IMR-90 (cell line): ENCODE results near the gene TBC1D17. TPM values are rescaled to one million over a fixed set of nuclear protein-coding genes. Genes with fewer than 3 reads are reported as not detected.

Experiments
- ATAC-seq: fragments of 200-7000 bp; cut with Tn5 transposase; 2 replicates; pipeline ENCODE4 v1.9.1; 2020; ENCODE audit warnings: low read depth, mild to moderate bottlenecking, moderate library complexity
- BruUV-seq: library from RNA; stranded (reverse); fragments of 400-500 nt; replicated peaks from 2 replicates; lab custom pipeline; 2021; lab: Mats Ljungman, UMichigan
- CTCF ChIA-PET: fragments of 300-600 bp; formaldehyde crosslinking; extraction: SDS; loops from one replicate; lab custom pipeline; 2021; ENCODE audit warnings: antibody characterized with exemption; lab: Yijun Ruan, JAX
- POLR2A ChIA-PET: fragments of 300-600 bp; sonication (Branson Sonifier 250); formaldehyde crosslinking; loops from one replicate; lab custom pipeline; 2022; ENCODE audit warnings: antibody characterized with exemption; ENCODE audit not compliant: unreplicated experiment; lab: Charles Lee
- DNase-seq: peaks from one replicate; pipeline ENCODE4 v3.0.0; 2013
- H2AFZ ChIP-seq: replicated peaks from 2 replicates; pipeline ENCODE3; 2013; ENCODE audit warnings: low read length, mild to moderate bottlenecking; ENCODE audit not compliant: poor library complexity
- H2AK5ac ChIP-seq: 2 replicates; pipeline ENCODE4 v1.6.1; 2013; ENCODE audit warnings: low read depth, low read length, inconsistent platforms
- H2AK9ac ChIP-seq: replicated peaks from 2 replicates; pipeline ENCODE3; 2013; ENCODE audit warnings: mild to moderate bottlenecking, low read depth, low read length, moderate library complexity; ENCODE audit not compliant: poor library complexity
- H2BK120ac ChIP-seq: 2 replicates; pipeline ENCODE4 v1.6.1; 2013; ENCODE audit warnings: low read depth, low read length, inconsistent platforms
- H2BK15ac ChIP-seq: 3 replicates; pipeline ENCODE4 v1.6.1; 2013; ENCODE audit warnings: low read depth, low read length, inconsistent platforms
- H2BK20ac ChIP-seq: 2 replicates; pipeline ENCODE4 v1.6.1; 2013; ENCODE audit warnings: low read depth, mild to moderate bottlenecking, inconsistent platforms, low read length, moderate library complexity
- H2BK5ac ChIP-seq: 2 replicates; pipeline ENCODE4 v1.6.1; 2013; ENCODE audit warnings: mild to moderate bottlenecking, low read depth, low read length, inconsistent platforms; ENCODE audit not compliant: poor library complexity, severe bottlenecking
- H3K14ac ChIP-seq: replicated peaks from 2 replicates; pipeline ENCODE4 v1.6.1; 2013; ENCODE audit warnings: low read depth, low read length, inconsistent platforms
- H3K18ac ChIP-seq: 2 replicates; pipeline ENCODE4 v1.6.1; 2013; ENCODE audit warnings: low read depth, low read length, control low read depth
- H3K23ac ChIP-seq: 2 replicates; pipeline ENCODE4 v1.6.1; 2013; ENCODE audit warnings: low read depth, low read length, inconsistent platforms
- H3K27ac ChIP-seq: 2 replicates; pipeline ENCODE4 v1.5.1; 2013; ENCODE audit warnings: mild to moderate bottlenecking, control low read depth, low read length; ENCODE audit not compliant: insufficient read depth
- H3K27me3 ChIP-seq: 2 replicates; pipeline ENCODE4 v1.6.1; 2013; ENCODE audit warnings: low read length; ENCODE audit not compliant: control insufficient read depth, insufficient read depth
- H3K36me3 ChIP-seq: 2 replicates; pipeline ENCODE4 v1.6.1; 2013; ENCODE audit warnings: low read length, mixed read lengths; ENCODE audit not compliant: control insufficient read depth, insufficient read depth
- H3K4ac ChIP-seq: 2 replicates; pipeline ENCODE4 v1.6.1; 2013; ENCODE audit warnings: low read depth, low read length, inconsistent platforms
- H3K4me1 ChIP-seq: 2 replicates; pipeline ENCODE4 v1.6.1; 2013; ENCODE audit warnings: low read length, mixed read lengths; ENCODE audit not compliant: control insufficient read depth, insufficient read depth
- H3K4me2 ChIP-seq: 2 replicates; pipeline ENCODE4 v1.6.1; 2013; ENCODE audit warnings: low read depth, mild to moderate bottlenecking, control low read depth, low read length, moderate library complexity
- H3K4me3 ChIP-seq: 2 replicates; pipeline ENCODE4 v1.5.1; 2013; ENCODE audit warnings: low read depth, mild to moderate bottlenecking, control low read depth, low read length, moderate library complexity; ENCODE audit not compliant: insufficient read depth
- H3K56ac ChIP-seq: 2 replicates; pipeline ENCODE4 v1.6.1; 2013; ENCODE audit warnings: low read length, inconsistent platforms; ENCODE audit not compliant: insufficient read depth; ENCODE audit errors: extremely low read depth
- H3K79me1 ChIP-seq, 2 experiments: 2 replicates each; pipeline ENCODE4 v1.6.1; 2013; ENCODE audit warnings: low read length in 2 of 2, inconsistent platforms in 1 of 2, low read depth in 1 of 2
- H3K9ac ChIP-seq: 2 replicates; pipeline ENCODE4 v1.6.1; 2013; ENCODE audit warnings: low read depth, low read length, control low read depth
- H3K9me1 ChIP-seq: 2 replicates; pipeline ENCODE4 v1.6.1; 2013; ENCODE audit warnings: low read length, inconsistent platforms; ENCODE audit not compliant: insufficient read depth
- H3K9me3 ChIP-seq: 2 replicates; pipeline ENCODE4 v1.6.1; 2013; ENCODE audit warnings: low read length; ENCODE audit not compliant: control insufficient read depth, insufficient read depth
- H4K20me1 ChIP-seq: 2 replicates; pipeline ENCODE4 v1.6.1; 2013; ENCODE audit warnings: low read length, inconsistent platforms; ENCODE audit not compliant: insufficient read depth
- H4K5ac ChIP-seq: 2 replicates; pipeline ENCODE4 v1.6.1; 2013; ENCODE audit warnings: mild to moderate bottlenecking, low read depth, low read length, control low read depth
- H4K8ac ChIP-seq, 2 experiments: 2 replicates each; pipeline ENCODE4 v1.6.1; 2013; ENCODE audit warnings: low read depth in 2 of 2, low read length in 2 of 2, control low read depth in 1 of 2, inconsistent platforms in 1 of 2
- H4K91ac ChIP-seq: 2 replicates; pipeline ENCODE4 v1.6.1; 2013; ENCODE audit warnings: low read depth, low read length, inconsistent platforms; ENCODE audit not compliant: insufficient read depth
- BHLHE40 ChIP-seq: fragments of 150-350 bp; IDR thresholded peaks from 2 replicates; pipeline ENCODE4 v1.6.1; 2016; ENCODE audit warnings: mild to moderate bottlenecking, low read depth, low read length
- CEBPB ChIP-seq: IDR thresholded peaks from 2 replicates; pipeline ENCODE4 v1.6.1; 2012; ENCODE audit warnings: low read depth, low read length, improper control_type of control experiment
- CHD1 ChIP-seq: IDR thresholded peaks from 2 replicates; pipeline ENCODE4 v1.6.1; 2012; ENCODE audit warnings: low read depth, low read length, improper control_type of control experiment
- ELK1 ChIP-seq: fragments of 150-350 bp; IDR thresholded peaks from 2 replicates; pipeline ENCODE4 v1.6.1; 2016; ENCODE audit warnings: low read depth, mild to moderate bottlenecking, low read length, moderate library complexity, borderline replicate concordance
- FOS ChIP-seq: fragments of 150-350 bp; IDR thresholded peaks from 2 replicates; pipeline ENCODE4 v1.6.1; 2016; ENCODE audit warnings: low read depth, low read length
- MAFK ChIP-seq: IDR thresholded peaks from 2 replicates; pipeline ENCODE4 v1.6.1; 2012; ENCODE audit warnings: low read depth, low read length, improper control_type of control experiment
- MAZ ChIP-seq: IDR thresholded peaks from 2 replicates; pipeline ENCODE4 v1.6.1; 2012; ENCODE audit warnings: low read depth, mild to moderate bottlenecking, low read length, improper control_type of control experiment, moderate library complexity, borderline replicate concordance
- MXI1 ChIP-seq: IDR thresholded peaks from 2 replicates; pipeline ENCODE4 v1.6.1; 2012; ENCODE audit warnings: low read depth, mild to moderate bottlenecking, low read length, moderate library complexity, borderline replicate concordance
- POLR2A ChIP-seq: IDR thresholded peaks from 2 replicates; pipeline ENCODE4 v1.6.1; 2012; ENCODE audit warnings: mild to moderate bottlenecking, low read depth, low read length
- RAD21 ChIP-seq: IDR thresholded peaks from 2 replicates; pipeline ENCODE4 v1.6.1; 2012; ENCODE audit warnings: low read length, improper control_type of control experiment
- RCOR1 ChIP-seq: IDR thresholded peaks from 2 replicates; pipeline ENCODE4 v1.6.1; 2012; ENCODE audit warnings: mild to moderate bottlenecking, low read length, improper control_type of control experiment; ENCODE audit not compliant: insufficient replicate concordance
- RFX5 ChIP-seq: IDR thresholded peaks from 2 replicates; pipeline ENCODE4 v1.8.0; 2012; ENCODE audit warnings: low read depth, mild to moderate bottlenecking, low read length, moderate library complexity
- SMC3 ChIP-seq: fragments of 150-350 bp; IDR thresholded peaks from 2 replicates; pipeline ENCODE4 v1.6.1; 2016; ENCODE audit warnings: low read depth, mild to moderate bottlenecking, antibody characterized with exemption, low read length, moderate library complexity
- WGBS, 2 experiments: methylation state at CpG; one replicate each; pipeline versions ENCODE4 v1.1.5 to v1.1.7; 2013; ENCODE audit warnings: missing lambda C conversion rate in 2 of 2; ENCODE audit not compliant: insufficient read length in 1 of 2; ENCODE audit errors: extremely low coverage in 2 of 2; 5-methylcytosine and 5-hydroxymethylcytosine counted together
- dilution Hi-C: fragments of 300-500 bp; cut with HindIII; formaldehyde crosslinking; loops from one replicate; pipeline ENCODE4 v1.14.3; 2018; ENCODE audit warnings: low sequenced_read_pairs; ENCODE audit not compliant: unreplicated experiment
- in situ Hi-C: fragments of 300-500 bp; cut with MboI; formaldehyde crosslinking; loops from 3 replicates; pipeline ENCODE4 v1.14.3; 2019; ENCODE audit warnings: low sequenced_read_pairs, inconsistent platforms, mixed read lengths
- intact Hi-C: fragments of 100-400 bp; cut with micrococcal nuclease; formaldehyde crosslinking; loops from 2 replicates; pipeline ENCODE4 v1.10.0; 2022
- polyA plus RNA-seq, 3 experiments: library from polyadenylated mRNA; depleted of rRNA; stranded (reverse); fragments of >200 nt; gene quantifications; 2 replicates each; pipeline ENCODE4 v1.2.3, GENCODE V29; 2012; ENCODE audit warnings: low replicate concordance in 1 of 3
- total RNA-seq: library from RNA; depleted of rRNA; stranded (reverse); fragments of >200 nt; gene quantifications from 2 replicates; pipeline ENCODE4 v1.2.3, GENCODE V29; 2012
- TF ChIP-seq, protein P1 (sequence below): fragments of 150-350 bp; IDR thresholded peaks from 2 replicates; pipeline ENCODE4 v1.6.1; 2017; ENCODE audit warnings: mild to moderate bottlenecking, antibody characterized with exemption, low read length, low read depth
- TF ChIP-seq, protein P2 (sequence below): conservative IDR thresholded peaks from 2 replicates; pipeline ENCODE4 v1.5.1; 2012; ENCODE audit warnings: mild to moderate bottlenecking, low read depth, low read length, improper control_type of control experiment

Gene TBC1D17
- total and polyA plus RNA-seq, 2 of the 4 experiments (the other 2 are of a cell fraction): 1.1 to 27.8 TPM

DNA sequence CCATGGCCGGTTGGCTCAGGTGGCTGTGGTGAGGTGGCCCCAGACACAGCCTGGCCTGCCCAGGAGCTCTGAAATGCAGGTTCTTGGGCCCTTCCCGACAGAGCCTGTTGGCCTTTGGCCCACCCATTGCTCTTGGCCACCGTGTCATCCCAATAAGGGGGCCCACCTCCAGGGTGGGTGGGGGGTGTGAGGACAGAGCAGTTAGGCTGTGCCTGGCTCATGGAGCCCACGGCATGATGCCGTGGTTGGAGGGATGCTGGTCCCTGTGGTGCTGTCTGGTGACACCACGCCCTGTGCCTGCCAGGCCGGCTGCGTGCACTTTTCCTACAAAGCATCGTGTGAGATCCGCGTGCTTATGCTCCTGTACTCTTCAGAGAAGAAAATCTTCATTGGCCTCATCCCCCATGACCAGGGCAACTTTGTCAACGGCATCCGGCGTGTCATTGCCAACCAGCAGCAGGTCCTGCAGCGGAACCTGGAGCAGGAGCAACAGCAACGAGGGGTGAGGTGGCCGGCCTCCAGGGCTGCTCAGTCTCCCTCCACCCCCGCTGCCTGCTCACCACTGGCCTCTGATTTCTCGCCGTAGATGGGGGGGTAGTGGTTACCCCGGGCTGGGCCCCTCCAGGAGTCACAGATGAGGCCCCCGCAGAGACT is 17.7 kb upstream of the TBC1D17 start:
- dilution Hi-C loops: no loop called here
- Histone ChIP-seq H3K4me3 (no peak overlapping the region), H4K8ac (peak overlapping the region in 1 of 2 experiments; percentile 53; a peak in 1 of 4 replicates), H2AK5ac (peak overlapping the region; percentile 49; the same call in 1 of the 2 replicates), H3K27me3 (no peaks in the 10 kb centered on the region), H3K9me1 (peaks cover 7% of the 10 kb centered on the region), H2AK9ac (peak overlapping the region; percentile 90), H2BK15ac (no peak overlapping the region), H2BK120ac (no peak overlapping the region), H3K4me2 (no peak overlapping the region), H3K27ac (peak overlapping the region; percentile 32), H4K20me1 (peaks cover 59% of the 10 kb centered on the region), H2AFZ (peak overlapping the region; percentile 12), H3K36me3 (peaks cover 88% of the 10 kb centered on the region), H2BK20ac (no peak overlapping the region), H3K56ac (no peak overlapping the region), H3K79me1 (peaks cover 12 to 74% of the 10 kb centered on the region in 2 experiments), H3K4me1 (peaks cover 11% of the 10 kb centered on the region), H3K23ac (no peak overlapping the region), H2BK5ac (peak overlapping the region; percentile 53), H3K9ac (no peak overlapping the region), H3K14ac (0 out of 2 replicates have a peak overlapping the region, but pooled peaks have one; percentile 32), H4K5ac (no peak overlapping the region), H3K9me3 (no peaks in the 10 kb centered on the region), H3K18ac (no peak overlapping the region), H4K91ac (no peak overlapping the region), H3K4ac (peak overlapping the region; percentile 35; the same call in 1 of the 2 replicates)
- no TSS peak for BruUV-seq
- DNase-seq (no peak), ATAC-seq (no peak)
- POLR2A ChIA-PET: no interaction called here
- CTCF ChIA-PET: no interaction called here
- 89% methylated on average over 11 of the region's 22 CpGs; no CpG with 5 or more reads in 1 of the 2 experiments for WGBS, 2 experiments
- intact Hi-C loops: no loop called here
- in situ Hi-C loops: loop anchor here (10.0 kb wide), 1 partner anchor 175 kb away; the partner anchor contains the start of gene ADM5
- TF ChIP-seq ELK1 (no peak), CEBPB (no peak), MAZ (no peak), CHD1 (no peak), MAFK (no peak), RAD21 (no peak), SMC3 (no peak), RFX5 (no peak), FOS (no peak), POLR2A (no peak), BHLHE40 (no peak), MXI1 (no peak), RCOR1 (no peak)
- TF ChIP-seq, protein P1, sequence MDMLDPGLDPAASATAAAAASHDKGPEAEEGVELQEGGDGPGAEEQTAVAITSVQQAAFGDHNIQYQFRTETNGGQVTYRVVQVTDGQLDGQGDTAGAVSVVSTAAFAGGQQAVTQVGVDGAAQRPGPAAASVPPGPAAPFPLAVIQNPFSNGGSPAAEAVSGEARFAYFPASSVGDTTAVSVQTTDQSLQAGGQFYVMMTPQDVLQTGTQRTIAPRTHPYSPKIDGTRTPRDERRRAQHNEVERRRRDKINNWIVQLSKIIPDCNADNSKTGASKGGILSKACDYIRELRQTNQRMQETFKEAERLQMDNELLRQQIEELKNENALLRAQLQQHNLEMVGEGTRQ: no peak
- TF ChIP-seq, protein P2, sequence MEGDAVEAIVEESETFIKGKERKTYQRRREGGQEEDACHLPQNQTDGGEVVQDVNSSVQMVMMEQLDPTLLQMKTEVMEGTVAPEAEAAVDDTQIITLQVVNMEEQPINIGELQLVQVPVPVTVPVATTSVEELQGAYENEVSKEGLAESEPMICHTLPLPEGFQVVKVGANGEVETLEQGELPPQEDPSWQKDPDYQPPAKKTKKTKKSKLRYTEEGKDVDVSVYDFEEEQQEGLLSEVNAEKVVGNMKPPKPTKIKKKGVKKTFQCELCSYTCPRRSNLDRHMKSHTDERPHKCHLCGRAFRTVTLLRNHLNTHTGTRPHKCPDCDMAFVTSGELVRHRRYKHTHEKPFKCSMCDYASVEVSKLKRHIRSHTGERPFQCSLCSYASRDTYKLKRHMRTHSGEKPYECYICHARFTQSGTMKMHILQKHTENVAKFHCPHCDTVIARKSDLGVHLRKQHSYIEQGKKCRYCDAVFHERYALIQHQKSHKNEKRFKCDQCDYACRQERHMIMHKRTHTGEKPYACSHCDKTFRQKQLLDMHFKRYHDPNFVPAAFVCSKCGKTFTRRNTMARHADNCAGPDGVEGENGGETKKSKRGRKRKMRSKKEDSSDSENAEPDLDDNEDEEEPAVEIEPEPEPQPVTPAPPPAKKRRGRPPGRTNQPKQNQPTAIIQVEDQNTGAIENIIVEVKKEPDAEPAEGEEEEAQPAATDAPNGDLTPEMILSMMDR: no peak
